DMS79 (cell line): Measurements from ENCODE around the gene NRXN2.
"Not testable (repeated sequence)": the region's sequence is repeated elsewhere in the genome, so short reads cannot be mapped to it uniquely, and the experiment has no call there.

ENCODE experiments used
- DNase-seq: peaks from one replicate; lab custom pipeline; 2025; lab: John Stamatoyannopoulos, UW

Gene NRXN2

GRCh38 chr11:64721359-64721699 lies 1.7 kb downstream of the NRXN2 start:
- DNase-seq: no peak

DNA sequence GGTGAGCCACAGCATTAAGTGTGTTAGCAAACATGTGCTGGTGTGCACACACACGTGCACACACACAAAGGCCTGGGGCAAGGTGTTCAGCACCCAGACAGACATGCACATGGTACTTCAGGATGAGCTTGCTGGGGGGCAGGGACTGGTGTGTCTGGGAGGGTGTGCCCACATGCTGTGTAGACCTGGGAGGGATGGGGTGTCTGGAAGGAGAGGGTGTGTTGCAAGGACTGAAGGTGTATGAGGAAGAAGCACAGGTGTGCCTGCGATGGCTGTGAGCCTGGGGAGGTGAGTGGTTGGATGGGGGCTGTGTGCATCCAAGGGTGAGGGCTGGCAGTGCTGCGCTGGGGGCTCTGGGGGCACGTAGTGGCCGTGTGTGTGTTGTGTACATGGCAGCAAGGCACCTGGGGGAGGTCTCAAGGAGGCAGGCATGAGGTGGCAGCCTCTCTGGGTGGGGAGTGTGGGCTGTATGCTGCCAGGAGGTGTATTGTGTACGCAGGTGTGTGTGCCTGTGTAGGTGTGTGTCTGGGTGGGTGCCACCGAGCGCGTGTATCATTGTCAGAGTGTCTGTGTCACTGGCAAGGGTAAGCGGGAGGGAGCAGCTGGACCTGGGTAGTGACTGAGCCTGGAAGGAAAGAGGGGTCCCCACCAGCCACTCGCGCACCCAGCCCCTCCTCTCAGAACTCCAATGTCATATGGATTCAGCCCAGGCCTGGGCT lies 2.2 kb downstream of the NRXN2 start:
- no peak for DNase-seq

DNA sequence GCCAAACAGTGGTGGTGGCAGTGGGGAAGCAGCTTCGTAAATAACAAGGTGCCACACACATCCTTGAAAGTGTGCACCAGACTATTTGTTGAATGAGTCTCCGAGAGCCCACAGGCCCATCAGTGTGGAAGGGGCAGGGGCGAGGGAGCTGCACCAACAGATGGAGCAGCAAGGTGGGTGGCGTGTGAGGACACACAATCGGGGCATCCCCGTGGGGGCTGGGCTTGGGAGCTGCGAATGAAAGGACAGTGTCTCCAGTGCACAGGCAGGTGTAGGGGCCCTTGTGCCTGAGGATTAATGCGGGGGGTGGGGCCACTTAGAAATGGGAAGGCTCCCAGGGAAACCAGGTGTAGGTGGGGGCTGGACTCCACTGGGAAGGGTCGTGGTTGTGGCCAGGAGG lies 2.8 kb downstream of the NRXN2 start:
- DNase-seq: no peak

DNA sequence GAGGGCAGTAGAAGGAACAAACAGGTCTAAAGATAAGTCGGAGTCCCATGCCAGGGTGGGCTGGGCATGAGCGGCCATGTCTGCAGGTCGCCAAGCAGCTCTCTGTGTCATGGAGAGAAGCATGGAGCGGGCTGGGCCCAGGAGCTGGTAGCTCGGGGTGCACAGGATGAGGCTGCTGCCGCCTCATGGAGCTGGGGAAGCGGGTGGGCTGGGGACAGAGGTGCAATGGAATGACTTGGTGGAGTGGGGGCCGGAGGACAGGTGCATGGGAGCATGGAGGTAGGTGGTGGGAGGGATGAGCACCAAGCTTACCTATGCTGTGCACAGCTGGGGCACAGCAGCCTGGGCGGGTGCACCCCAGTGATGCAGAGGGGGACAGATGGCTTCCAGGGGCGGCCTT lies 3.6 kb downstream of the NRXN2 start:
- no peak for DNase-seq

- DNase-seq: no peak
Observed at GRCh38 chr11:64718780-64719124, 4.2 kb downstream of the NRXN2 start.

- DNase-seq: no peak
Observed at GRCh38 chr11:64718084-64718779, 4.8 kb downstream of the NRXN2 start.

DNA sequence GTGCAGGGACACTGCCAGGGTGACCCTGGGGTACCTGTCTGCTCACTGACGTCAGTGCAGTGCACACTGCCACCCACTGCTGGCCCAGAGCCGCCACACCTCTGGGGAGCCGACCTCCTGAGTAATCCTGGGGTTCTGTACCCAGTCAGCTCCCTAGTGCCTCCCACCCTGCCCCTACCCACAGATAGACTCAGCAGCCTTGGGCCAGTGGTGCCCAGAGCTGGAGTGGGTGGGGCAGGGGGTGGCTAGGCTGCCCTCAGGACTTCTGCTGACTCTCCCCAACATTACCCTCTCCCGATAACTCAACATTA lies 5.8 kb downstream of the NRXN2 start:
- DNase-seq: no peak

- DNase-seq: no peak
Observed at GRCh38 chr11:64716473-64717267, 6.3 kb downstream of the NRXN2 start.

DNA sequence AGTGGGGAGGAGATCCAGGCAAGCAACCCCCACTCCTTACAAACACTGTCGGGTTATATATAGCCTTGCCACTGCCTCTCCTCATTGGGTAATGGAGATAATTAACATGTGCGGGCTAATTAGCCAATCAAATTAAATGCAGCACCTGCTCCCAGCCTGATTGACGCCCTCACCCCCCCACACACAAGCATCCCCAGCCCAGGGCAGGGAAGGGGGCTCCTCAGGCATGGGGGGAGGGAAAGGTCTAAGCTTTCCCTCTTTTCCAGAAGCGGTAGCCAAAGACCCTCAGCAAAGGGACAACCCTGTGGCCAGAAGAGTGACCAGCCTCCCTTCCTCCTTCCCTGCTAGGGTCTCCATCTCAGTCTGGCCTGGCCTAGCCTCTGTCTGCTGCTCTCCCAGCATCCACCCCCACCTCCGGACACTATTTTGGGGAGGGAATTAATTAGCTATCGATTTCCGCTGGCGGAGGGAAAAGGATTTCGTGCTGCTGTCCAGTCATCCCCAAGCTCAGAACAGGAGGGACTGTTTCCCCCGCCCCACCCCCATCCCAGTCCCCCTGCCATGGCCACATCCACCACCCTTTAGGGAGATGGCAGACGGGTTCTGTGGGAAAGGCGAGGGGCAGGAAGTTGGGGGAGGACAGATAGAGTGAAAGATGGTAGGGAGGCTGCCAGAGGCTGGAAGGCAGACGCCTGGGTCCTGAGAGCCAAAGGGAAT lies 7.1 kb downstream of the NRXN2 start:
- no peak for DNase-seq

DNA sequence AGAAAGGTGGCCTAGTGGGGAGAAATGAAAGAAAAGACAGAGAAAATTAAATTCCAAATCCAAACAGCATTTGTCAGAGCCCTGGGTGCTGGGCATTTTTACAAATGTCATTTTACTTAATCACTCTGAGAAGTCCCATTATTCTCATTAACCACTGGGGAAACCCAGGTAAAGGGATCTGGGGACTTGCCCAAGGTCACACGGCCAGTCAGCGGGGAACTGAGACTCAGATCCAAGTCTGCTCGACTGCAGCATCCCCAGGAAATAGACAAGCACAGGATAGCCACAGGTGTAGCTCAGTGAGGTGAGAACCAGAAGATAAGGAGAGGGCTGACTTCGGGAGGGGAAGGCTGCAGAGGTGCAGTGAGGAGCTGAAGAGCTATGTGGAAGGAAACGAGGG lies 7.9 kb downstream of the NRXN2 start:
- no peak for DNase-seq

GRCh38 chr11:64714666-64715065 lies 8.3 kb downstream of the NRXN2 start:
- DNase-seq: no peak

DNA sequence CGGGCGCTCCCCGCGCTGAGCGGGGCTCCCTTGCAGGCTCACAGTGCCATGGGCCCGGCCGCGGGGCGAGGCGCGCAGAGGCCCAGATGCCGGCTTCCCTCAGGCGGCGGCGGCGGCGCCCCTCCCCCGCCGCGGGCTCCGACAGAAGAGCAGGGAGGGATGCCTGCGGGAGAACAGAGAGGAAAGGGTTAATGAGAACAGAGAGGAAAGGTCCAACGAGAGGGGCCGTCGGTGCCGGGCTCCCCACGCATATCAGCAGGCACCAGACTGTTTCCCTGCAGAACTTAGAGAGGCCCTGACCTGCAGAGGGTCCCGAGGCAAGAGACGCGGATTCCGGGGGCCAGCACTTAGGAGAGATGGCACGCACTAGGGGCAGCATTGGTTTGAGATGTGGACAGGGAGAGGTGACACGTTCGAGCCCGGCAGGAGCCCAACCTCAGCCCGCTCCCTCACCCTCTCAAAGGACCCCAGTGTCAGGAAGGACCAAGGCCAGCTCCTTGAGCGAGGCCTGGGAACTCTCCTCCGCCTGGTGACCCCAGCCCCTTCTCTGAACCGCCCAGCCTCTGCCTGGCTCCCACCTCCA lies 9.1 kb downstream of the NRXN2 start:
- no peak for DNase-seq

DNA sequence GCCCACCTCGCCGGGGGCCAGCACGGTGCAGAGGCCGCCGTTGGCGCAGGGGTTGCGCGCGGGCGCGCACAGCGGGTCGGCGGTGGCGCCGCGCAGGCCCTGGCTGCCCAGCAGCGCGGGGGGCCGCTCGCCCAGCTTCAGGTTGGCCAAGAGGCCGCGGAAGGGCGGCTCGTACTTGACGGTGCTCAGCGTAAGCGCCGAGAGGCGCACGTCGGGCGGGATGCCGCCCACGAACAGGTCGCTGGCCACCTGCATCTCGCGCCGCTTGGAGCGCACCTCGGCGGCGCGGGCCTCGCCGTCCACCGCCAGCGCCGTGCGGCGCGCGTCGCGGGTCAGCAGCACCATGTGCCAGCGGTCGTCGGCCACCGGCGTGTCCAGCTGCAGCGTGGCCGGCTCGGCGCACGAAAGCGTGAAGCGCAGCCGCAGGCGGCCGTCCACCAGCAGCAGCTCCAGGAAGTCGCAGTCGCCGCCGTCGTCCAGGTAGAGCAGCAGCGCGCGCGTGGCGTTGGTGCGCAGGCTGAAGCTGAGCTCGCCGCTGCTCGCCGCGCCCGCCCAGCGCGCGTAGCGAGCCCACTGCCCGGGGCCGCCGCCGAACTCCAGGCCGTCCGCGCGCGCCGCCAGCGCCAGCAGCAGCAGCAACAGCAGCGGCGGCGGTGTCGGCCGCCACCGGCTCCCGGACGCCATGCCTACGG lies 9.8 kb downstream of the NRXN2 start:
- no peak for DNase-seq

GRCh38 chr11:64712430-64713015 lies 10.5 kb downstream of the NRXN2 start:
- no peak for DNase-seq

DNA sequence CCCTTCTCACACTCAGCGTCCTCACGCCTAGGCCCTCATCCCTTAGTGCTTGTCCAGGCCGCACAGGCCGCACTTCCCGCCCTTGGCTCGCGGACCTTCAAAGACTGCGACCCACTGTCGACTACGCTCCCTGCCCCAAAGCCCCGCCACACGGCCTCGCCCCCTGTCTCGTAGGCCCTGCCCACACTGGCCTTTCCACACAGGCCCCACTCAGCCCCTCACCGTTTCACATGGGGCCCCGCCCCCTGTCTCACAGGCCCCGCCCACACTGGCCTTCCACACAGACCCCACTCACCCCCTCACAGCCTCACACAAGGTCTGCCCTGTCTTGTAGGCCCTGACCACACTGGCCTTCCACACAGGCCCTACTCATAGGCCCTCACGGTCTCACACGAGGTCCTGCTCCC lies 11.0 kb downstream of the NRXN2 start:
- no peak for DNase-seq

GRCh38 chr11:64711138-64711955 lies 11.7 kb downstream of the NRXN2 start:
- no peak for DNase-seq

DNA sequence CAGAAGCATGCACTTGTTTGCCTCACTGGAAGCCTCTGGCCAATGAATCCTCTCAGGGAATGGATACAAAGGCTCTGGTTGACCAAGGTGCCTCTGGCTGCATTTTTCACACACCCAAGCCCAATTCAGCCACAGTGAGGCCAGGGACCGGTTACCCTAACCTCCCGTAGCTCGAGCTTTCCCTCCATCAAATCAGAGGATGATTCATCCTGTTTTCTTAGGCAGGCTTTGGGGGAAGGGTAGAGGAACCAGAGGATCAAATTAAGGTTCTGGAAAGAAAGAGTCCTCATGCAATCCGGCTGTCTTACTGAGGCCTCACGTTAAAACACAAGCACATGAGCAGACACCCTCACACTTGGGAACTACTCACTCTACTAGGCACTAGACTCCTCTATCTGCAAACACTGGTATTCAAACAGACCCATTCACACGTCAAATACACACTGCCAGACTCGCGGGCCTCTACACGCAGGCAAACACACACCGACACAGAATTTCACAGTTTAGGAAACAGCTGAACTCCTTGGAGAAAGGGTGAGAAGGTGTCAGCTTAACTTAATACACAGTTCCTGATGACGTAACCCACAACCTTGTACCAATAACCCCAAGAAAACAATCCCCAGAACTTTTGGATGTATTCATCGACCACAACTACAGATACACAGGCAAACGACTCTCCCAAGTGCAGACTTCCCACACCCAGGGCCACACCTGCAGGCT lies 12.4 kb downstream of the NRXN2 start:
- no peak for DNase-seq

GRCh38 chr11:64705501-64705900 lies 17.5 kb downstream of the NRXN2 start:
- no peak for DNase-seq

GRCh38 chr11:64703048-64703447 lies 19.9 kb downstream of the NRXN2 start:
- DNase-seq: no peak

DNA sequence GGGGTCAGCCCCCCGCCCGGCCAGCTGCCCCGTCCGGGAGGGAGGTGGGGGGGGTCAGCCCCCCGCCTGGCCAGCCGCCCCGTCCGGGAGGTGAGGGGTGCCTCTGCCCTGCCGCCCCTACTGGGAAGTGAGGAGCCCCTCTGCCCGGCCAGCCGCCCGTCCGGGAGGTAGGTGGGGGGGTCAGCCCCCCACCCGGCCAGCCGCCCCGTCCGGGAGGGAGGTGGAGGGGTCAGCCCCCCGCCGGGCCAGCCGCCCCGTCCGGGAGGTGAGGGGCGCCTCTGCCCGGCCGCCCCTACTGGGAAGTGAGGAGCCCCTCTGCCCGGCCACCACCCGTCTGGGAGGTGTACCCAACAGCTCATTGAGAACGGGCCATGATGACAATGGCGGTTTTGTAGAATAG lies 21.0 kb downstream of the NRXN2 start:
- not testable (repeated sequence) for DNase-seq
